Smooth muscle cell of the brain vasculature (primary cell): Measurements from ENCODE around the gene DNAJC16.
"Not testable (repeated sequence)": the region's sequence is repeated elsewhere in the genome, so short reads cannot be mapped to it uniquely, and the experiment has no call there.

Source experiments
- DNase-seq: peaks from one replicate; pipeline ENCODE4 v3.0.0-alpha.2; 2012; ENCODE audit warnings: low read depth, low spot score

DNAJC16 gene

DNA sequence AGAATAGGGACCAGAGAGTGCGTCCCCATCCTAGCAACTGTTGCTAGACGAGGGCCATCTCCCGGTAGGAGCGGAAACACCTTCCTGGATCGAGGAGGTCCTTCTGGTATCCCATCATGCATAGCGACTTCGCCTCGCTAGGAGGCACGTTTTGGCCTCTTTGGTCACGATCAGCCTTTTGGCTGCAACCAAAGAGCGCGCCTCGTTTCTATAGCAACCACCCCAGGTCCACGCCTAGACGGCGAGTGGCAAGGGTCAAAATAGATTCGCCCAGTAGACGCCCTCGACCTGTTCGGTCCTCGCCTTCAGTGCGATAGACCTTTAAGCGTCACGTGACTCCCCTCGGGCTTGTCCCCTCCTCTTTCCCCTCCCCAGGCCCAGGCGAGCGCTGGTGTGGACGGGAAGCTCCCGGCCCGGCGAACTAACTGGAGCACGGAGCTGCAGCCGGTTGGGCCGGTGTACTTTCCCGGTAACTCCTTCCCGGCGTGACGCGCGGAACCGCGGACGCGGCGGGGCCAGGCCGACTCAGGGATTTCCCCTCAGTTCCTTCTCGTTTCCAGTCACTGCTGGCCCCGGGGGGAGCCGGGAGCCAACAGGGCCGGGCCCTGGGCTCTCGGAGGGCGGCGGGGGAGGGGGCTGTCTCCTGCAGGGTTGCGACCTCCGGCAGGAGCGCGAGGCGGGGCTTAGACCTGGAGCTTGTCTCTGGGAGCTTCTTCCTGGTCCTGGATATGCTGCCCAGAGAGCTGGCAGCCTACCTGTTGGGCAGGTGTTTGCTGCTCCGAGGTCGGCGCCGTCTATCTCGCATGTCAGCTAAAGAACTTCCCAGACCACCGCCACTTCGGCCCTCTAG, at the start of gene DNAJC16:
Gene DNAJC16 (plus strand): TSS at position 359 of the 850 bp plus-strand sequence. CDS start 2,258 bp downstream, outside the sequence.
- DNase-seq, result peak; percentile 100

DNA sequence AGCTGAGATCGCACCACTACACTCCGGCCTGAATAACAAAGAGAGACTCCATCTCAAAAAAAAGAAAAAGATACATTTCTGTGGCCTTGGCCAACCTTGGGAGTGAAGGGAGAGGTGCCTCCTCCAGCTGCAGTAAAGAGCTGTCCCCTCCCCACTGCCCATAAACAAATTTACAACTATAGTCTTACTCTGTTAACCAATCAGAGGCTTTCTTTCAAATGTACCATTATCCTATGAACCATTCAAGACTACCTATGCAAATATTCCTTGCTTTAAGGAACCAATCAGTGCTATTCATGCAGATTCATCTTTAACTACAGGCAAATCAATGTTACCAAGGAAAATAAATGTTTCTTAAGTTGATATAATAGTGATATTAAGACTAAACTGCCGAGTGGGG, 49.7 kb upstream of the DNAJC16 start:
- DNase-seq, result no peak

- DNase-seq, result no peak
Observed at GRCh38 chr1:15477646-15478212, 48.9 kb upstream of the DNAJC16 start.

DNA sequence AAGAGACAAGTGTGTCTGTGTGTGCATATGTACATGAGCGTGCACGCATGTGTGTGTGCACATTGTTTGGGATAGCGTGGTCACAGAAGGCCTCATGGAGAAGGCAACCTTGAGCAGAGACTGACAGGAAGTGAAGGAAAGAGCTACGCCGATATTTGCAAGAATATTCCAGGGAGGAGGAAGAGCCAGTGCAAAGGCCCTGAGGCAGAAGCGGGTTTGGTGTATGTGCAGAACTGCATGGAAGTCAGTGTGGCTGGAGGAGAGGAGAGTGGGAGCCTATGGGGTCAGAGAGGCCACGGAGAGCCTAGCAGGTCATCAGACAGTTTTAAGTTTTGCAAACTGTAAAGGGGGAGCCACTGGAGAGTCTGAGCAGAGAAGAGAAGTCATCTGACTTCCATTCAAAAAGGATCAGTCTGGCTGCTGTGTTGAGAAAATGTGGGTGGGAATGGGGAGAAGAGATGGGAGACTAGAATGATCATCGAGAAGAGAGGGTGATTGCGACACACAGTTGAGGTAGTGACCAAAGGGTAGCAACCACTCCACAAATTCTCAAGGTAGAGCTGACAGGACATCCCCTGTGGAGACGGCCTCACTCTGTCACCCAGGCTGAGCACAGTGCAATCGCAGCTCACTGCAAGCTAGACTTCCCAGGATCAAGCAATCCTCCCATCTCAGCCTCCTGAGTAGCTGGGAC, 46.8 kb upstream of the DNAJC16 start:
- DNase-seq, result no peak

DNA sequence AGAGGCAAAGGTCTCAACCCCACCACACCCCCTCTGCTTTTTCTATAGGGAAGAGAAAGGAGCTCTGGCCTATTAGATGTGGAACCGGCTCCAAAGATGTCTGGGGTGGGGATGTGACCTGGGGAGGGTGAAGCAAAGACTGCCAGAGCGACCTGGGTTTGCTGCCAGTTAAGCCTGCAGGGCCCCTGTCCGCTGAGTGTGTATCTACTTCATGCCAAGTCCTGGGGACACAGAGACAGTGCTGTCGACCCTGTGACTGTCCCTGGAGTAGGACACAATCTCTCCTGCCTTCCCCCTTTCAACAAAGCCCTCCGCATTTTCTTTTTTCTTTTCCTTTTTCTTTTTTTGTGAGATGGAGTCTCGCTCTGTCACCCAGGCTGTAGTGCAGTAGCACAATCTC, 44.2 kb upstream of the DNAJC16 start:
- not testable (repeated sequence) for DNase-seq

DNA sequence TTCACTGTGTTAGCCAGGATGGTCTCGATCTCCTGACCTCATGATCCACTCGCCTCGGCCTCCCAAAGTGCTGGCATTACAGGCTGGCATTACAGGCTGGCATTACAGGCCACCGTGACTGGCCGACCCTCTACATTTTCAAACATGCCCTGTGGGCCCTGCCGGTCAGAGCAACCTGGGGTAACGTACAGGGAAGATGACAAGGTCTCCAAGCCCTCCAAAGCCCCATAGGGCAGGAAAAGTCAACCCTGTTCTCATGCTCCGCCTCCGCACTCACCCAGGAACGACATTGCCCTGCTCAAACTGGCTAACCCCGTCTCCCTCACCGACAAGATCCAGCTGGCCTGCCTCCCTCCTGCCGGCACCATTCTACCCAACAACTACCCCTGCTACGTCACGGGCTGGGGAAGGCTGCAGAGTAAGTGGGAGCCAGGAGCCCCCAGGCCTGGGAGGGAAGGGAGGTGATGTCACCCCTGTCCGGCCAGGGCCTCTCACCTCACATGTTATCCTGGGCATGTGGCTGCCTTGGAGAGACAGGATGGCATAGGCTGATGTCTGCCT, 43.6 kb upstream of the DNAJC16 start:
- not testable (repeated sequence) for DNase-seq

DNA sequence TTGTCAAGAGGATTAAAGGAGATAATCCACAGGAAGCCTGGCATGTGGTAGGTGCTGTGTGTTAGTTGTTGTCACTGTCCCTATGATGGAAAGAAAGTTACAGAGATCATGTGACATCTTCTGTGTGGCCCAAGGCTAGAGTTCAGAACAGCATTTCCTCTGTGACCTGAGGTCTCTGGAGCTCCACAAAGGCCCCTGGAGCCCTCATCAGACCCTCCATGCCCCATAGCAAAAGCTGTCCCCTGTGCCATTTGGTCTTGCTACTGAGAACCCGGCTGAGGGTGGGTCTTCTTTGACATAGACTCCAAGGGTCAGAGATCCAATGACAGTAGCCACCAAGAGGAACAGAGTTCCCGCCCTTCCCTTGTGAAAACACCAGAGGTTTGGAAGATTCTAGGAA, 42.7 kb upstream of the DNAJC16 start:
- DNase-seq, result no peak

- not testable (repeated sequence) for DNase-seq
Observed at GRCh38 chr1:15484443-15484842, 42.2 kb upstream of the DNAJC16 start.

DNA sequence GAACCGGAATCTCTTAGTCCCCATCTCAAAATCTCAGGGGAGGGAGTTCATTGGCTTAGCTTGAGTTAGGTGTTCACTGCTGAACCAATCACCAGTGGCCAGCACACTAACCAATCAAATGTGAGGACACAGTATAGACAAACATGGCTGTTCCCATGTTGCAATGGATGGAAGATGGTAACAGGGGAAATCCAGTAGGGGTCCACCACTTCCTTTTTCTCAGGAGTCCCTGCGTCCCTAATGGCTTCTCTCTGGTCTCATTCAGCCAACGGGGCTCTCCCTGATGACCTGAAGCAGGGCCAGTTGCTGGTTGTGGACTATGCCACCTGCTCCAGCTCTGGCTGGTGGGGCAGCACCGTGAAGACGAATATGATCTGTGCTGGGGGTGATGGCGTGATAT, 41.0 kb upstream of the DNAJC16 start:
- no peak for DNase-seq

- not testable (repeated sequence) for DNase-seq
Observed at GRCh38 chr1:15486844-15487610, 39.6 kb upstream of the DNAJC16 start.

- no peak for DNase-seq
Observed at GRCh38 chr1:15488371-15488770, 38.3 kb upstream of the DNAJC16 start.

- no peak for DNase-seq
Observed at GRCh38 chr1:15489052-15489736, 37.5 kb upstream of the DNAJC16 start.

- DNase-seq, result not testable (repeated sequence)
Observed at GRCh38 chr1:15491010-15491409, 35.6 kb upstream of the DNAJC16 start.

- DNase-seq, result no peak
Observed at GRCh38 chr1:15492596-15492995, 34.1 kb upstream of the DNAJC16 start.

- DNase-seq, result no peak
Observed at GRCh38 chr1:15493869-15494390, 32.7 kb upstream of the DNAJC16 start.

DNA sequence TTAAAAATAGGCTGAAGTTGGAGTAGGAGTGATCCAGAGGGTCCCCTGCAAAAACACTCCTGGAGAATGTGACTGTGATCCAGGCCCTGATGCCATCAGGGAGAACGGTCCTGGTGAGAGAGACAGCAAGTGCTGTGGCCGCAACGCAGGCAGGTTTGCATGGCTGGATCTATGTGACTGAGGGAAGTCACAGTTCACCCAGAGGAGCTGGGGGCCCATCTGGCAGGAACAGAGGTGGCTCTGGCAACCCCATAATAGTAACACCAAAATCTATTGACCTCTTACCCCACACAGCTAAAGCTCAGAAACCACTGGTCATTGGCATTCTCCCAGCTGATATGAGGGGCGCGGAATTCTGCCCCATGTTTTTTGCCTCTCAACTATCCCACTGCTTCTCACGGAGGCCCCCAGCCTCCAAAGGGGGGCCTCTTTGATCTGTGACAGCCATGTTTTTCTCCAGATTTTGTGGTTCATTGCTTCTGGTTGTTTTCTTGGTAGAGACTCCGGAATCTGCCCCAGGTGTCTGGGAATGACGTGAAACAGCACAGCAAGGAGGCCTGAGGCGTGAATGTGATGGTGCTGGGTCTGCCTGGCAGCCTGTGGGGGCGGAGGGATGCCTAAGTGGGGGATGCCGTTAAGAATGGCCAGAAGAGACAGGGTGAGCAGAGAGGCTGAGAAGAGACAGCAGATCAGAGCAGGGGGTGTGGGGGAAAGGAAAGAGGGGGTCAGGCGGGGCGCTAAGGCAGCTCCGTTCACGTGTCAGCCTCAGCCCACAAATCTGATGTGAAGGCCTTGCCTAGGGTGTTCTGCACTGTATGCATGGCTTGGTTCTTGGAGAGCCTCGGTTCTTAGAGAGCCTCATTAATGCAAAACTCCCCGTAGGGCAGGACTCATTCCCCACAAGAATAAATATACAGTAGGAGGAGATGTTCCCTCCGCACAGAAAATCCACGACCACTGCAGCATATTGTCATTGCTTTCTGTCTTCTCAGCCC, 26.2 kb upstream of the DNAJC16 start:
- DNase-seq, result no peak

DNA sequence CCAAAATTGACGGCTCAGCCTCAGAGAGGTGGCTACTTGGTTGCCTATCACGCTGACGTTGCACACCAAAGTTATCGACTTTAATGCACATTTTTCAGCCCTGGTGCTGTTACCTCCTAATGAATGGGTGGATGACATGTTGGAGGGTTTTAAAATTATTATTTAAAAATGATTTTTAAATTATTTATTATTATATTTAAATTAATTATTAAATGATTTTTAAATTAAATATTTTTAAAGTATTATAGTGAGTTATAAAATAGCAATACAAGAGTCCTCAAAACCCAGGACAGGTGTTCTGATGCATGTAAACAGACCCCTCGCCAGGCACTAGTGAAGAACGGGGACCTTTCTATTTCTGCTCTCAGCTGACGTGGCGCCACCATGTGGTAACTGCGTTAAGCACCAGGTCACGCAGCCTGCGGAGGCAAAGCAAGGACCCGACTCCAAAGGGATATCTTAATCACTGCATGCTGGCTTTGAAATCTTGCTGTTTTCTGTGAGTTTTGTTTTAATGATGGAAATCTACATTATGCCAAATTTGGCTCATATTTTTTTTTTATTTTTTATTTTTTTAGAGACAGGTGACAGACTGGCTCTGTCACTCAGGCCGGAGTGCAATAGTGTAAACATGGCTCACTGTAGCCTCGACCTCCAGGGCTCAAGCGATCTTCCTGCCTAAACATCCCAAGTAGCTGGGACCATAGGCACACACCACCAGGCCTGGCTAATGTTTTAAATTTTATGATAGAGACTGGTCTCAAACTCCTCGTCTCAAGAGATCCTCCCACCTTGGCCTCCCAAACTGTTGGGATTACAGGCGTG, 25.2 kb upstream of the DNAJC16 start:
- peak; percentile 18 for DNase-seq

GRCh38 chr1:15504436-15504835, 22.2 kb upstream of the DNAJC16 start:
- DNase-seq, result no peak
